Peyer's patch (tissue), 4 donors: ENCODE results near the gene F11R.

Experiments
- POLR2A ChIP-seq, 2 donors: fragments of 450-650 bp; IDR thresholded peaks; one replicate each; pipeline ENCODE4 v1.5.1; 2017; ENCODE audit warnings: antibody characterized with exemption in 2 of 2, mild to moderate bottlenecking in 2 of 2, moderate library complexity in 2 of 2
- TF ChIP-seq, protein P1 (sequence below), 6 experiments: fragments of 450-650 bp in 4 of 6; fragments of 200-600 bp in 2 of 6; sonication (generic) in 1 of 6; IDR thresholded peaks; one replicate each; pipeline ENCODE4 v1.5.1; 2017 to 2019; ENCODE audit warnings: antibody characterized with exemption in 6 of 6, mild to moderate bottlenecking in 3 of 6, moderate library complexity in 1 of 6

DNA sequence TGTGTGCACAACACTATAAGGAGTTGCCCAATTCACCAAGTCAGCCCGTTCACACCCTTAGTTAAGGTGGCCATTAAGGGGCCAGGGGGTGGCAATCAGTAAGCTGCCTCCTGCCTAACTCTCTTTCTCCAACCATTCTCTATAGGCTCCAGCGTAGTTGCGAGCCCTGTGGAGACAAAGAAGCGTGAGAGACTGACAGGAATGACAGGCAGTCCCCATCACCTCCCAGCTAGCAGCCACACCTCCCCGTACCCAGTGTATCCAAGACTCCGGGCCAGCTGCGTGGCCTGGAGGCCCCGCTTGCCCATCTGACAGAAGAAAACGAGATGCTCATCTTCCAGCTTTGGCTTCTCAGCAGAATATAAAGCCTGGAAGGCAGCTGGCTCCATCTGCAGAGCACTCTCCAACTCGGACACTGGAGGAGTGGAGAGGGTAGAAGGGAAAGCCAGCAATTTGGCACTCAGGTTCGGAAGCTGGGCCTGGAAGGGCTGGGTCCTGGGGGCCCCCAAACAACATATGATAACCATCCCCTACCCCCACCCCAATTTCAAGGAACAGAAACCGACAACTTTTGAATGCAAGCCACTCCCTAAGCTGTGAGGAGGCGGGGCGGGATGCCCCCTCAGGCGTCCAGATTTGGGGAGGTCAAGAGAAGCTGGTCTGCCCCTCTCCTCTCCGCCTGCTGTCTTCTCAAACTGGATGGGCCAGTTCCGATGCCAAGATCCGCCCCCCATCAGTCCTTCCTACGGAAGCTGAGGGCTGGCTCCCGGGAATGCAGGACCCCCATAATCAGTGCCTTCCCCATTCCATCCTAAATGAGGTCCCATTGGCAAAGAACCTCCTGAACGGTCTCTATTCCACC is 16.9 kb upstream of the F11R start:
- TF ChIP-seq, protein P1, sequence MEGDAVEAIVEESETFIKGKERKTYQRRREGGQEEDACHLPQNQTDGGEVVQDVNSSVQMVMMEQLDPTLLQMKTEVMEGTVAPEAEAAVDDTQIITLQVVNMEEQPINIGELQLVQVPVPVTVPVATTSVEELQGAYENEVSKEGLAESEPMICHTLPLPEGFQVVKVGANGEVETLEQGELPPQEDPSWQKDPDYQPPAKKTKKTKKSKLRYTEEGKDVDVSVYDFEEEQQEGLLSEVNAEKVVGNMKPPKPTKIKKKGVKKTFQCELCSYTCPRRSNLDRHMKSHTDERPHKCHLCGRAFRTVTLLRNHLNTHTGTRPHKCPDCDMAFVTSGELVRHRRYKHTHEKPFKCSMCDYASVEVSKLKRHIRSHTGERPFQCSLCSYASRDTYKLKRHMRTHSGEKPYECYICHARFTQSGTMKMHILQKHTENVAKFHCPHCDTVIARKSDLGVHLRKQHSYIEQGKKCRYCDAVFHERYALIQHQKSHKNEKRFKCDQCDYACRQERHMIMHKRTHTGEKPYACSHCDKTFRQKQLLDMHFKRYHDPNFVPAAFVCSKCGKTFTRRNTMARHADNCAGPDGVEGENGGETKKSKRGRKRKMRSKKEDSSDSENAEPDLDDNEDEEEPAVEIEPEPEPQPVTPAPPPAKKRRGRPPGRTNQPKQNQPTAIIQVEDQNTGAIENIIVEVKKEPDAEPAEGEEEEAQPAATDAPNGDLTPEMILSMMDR (IDR thresholded peaks at IDR 0.05) = no peak
- TF ChIP-seq POLR2A (IDR thresholded peaks at IDR 0.05) = no peak
